ENCODE data around the gene PTPRJ. TPM values are rescaled to one million over a fixed set of nuclear protein-coding genes. Genes with fewer than 3 reads are reported as not detected.

The PTPRJ gene
- total and polyA plus RNA-seq, 7 donors: 0.32 to 12.4 (median 4.1) TPM

GRCh38 chr11:48093795-48094642, 113.7 kb downstream of the PTPRJ start:
- Histone ChIP-seq H3K4me1 (peaks cover 10% of the 10 kb centered on the region), H3K4me3 (no peak overlapping the region), H3K9me3 (no peaks in the 10 kb centered on the region), H3K36me3 (ENCODE audit: insufficient read depth in 1 of 2, low read depth in 1 of 2) (no peaks in the 10 kb centered on the region), H3K27me3 (ENCODE audit: insufficient read depth in 3 of 3, low read length in 2 of 3) (no peaks in the 10 kb centered on the region), H3K27ac (no peak overlapping the region)
- peak; percentile 93 to 97 (median 94) for ATAC-seq
- TF ChIP-seq CTCF (IDR thresholded peaks at IDR 0.05): no peak
- WGBS, 3 donors: 35 to 41% (median 40%) methylated on average over 6 of the region's 6 CpGs
- DNase-seq: no peak
- intact Hi-C loops (cut with DNase I): no loop called here

GRCh38 chr11:48094643-48095339, 114.4 kb downstream of the PTPRJ start:
- 71 to 79% (median 75%) methylated on average over 9 of the region's 9 CpGs for WGBS, 3 donors
- intact Hi-C loops (cut with DNase I): no loop called here
- no peak for TF ChIP-seq CTCF (IDR thresholded peaks at IDR 0.05)
- DNase-seq (no peak), ATAC-seq (no peak)
- no peak overlapping the region for H3K4me3 ChIP-seq
- no peak overlapping the region for H3K27ac ChIP-seq
- H3K9me3 ChIP-seq: no peaks in the 10 kb centered on the region
- H3K27me3 ChIP-seq (ENCODE audit: insufficient read depth in 3 of 3, low read length in 2 of 3): no peaks in the 10 kb centered on the region
- H3K4me1 ChIP-seq: peaks cover 10% of the 10 kb centered on the region
- no peaks in the 10 kb centered on the region for H3K36me3 ChIP-seq (ENCODE audit: insufficient read depth in 1 of 2, low read depth in 1 of 2)

GRCh38 chr11:48095779-48096470, 115.6 kb downstream of the PTPRJ start:
- peak in 2 of 4 donors; percentile 40 to 57 for ATAC-seq
- no peak for TF ChIP-seq CTCF (IDR thresholded peaks at IDR 0.05)
- peaks cover 10% of the 10 kb centered on the region for H3K4me1 ChIP-seq
- H3K36me3 ChIP-seq (ENCODE audit: insufficient read depth in 1 of 2, low read depth in 1 of 2): no peaks in the 10 kb centered on the region
- H3K27me3 ChIP-seq (ENCODE audit: insufficient read depth in 3 of 3, low read length in 2 of 3): no peaks in the 10 kb centered on the region
- no peak overlapping the region for H3K27ac ChIP-seq
- H3K4me3 ChIP-seq: no peak overlapping the region
- DNase-seq: peak in 1 of 2 donors; percentile 35
- intact Hi-C loops (cut with DNase I): no loop called here
- no peaks in the 10 kb centered on the region for H3K9me3 ChIP-seq
- 55 to 63% (median 57%) methylated on average over 12 of the region's 12 CpGs for WGBS, 3 donors

- ATAC-seq: no peak
- intact Hi-C loops (cut with DNase I): no loop called here
- Histone ChIP-seq H3K4me1 (peaks cover 10% of the 10 kb centered on the region), H3K27me3 (ENCODE audit: insufficient read depth in 3 of 3, low read length in 2 of 3) (no peaks in the 10 kb centered on the region), H3K27ac (no peak overlapping the region), H3K4me3 (no peak overlapping the region), H3K36me3 (ENCODE audit: insufficient read depth in 1 of 2, low read depth in 1 of 2) (no peaks in the 10 kb centered on the region), H3K9me3 (no peaks in the 10 kb centered on the region)
- no peak for TF ChIP-seq CTCF (IDR thresholded peaks at IDR 0.05)
- WGBS, 3 donors: 86 to 95% (median 94%) methylated on average over 6 of the region's 6 CpGs
- no peak for DNase-seq
Observed at GRCh38 chr11:48096588-48097525, 116.5 kb downstream of the PTPRJ start.
